Immature natural killer cell (primary cell): Measurements from ENCODE around the gene GOLGA6L6. TPM values are rescaled to one million over a fixed set of nuclear protein-coding genes. Genes with fewer than 3 reads are reported as not detected.
"Not testable (repeated sequence)": the region's sequence is repeated elsewhere in the genome, so short reads cannot be mapped to it uniquely, and the experiment has no call there.

Source experiments
- DNase-seq, 3 donors: peaks; one replicate each; pipeline ENCODE4 v3.0.0; 2022; ENCODE audit warnings: mixed read lengths in 1 of 3
- H3K27ac Mint-ChIP-seq, 6 donors: one replicate each; pipeline ENCODE4 v1.8.0; 2020; ENCODE audit warnings: mixed read lengths in 6 of 6, mild to moderate bottlenecking in 5 of 6, inconsistent platforms in 4 of 6, moderate library complexity in 3 of 6
- H3K27me3 Mint-ChIP-seq, 3 donors: one replicate each; pipeline ENCODE4 v1.8.0; 2020 to 2021; ENCODE audit warnings: low read depth in 3 of 3, mild to moderate bottlenecking in 3 of 3, mixed read lengths in 3 of 3, moderate library complexity in 3 of 3, inconsistent platforms in 1 of 3
- H3K36me3 Mint-ChIP-seq, 3 donors: one replicate each; pipeline ENCODE4 v1.8.0; 2020; ENCODE audit warnings: mixed read lengths in 3 of 3, inconsistent platforms in 2 of 3, mild to moderate bottlenecking in 2 of 3
- H3K4me1 Mint-ChIP-seq, 2 donors: one replicate each; pipeline ENCODE4 v1.8.0; 2020; ENCODE audit warnings: inconsistent platforms in 2 of 2, mild to moderate bottlenecking in 2 of 2, mixed read lengths in 2 of 2, moderate library complexity in 1 of 2
- H3K4me3 Mint-ChIP-seq, 5 donors: one replicate each; pipeline ENCODE4 v1.8.0; 2020; ENCODE audit warnings: mild to moderate bottlenecking in 5 of 5, mixed read lengths in 5 of 5, inconsistent platforms in 3 of 5, moderate library complexity in 3 of 5
- H3K9me3 Mint-ChIP-seq, 6 donors: one replicate each; pipeline ENCODE4 v1.8.0; 2020; ENCODE audit warnings: mild to moderate bottlenecking in 6 of 6, mixed read lengths in 6 of 6, inconsistent platforms in 4 of 6, moderate library complexity in 3 of 6
- polyA plus RNA-seq, 3 donors: library from polyadenylated mRNA; unstranded; fragments of 300-500 nt; fragmentation: Illumina TruSeq; gene quantifications; one replicate each; pipeline ENCODE4 v1.2.3, GENCODE V29; 2021

Gene GOLGA6L6
- polyA plus RNA-seq, 3 donors from 2014 or later: not detected

DNA sequence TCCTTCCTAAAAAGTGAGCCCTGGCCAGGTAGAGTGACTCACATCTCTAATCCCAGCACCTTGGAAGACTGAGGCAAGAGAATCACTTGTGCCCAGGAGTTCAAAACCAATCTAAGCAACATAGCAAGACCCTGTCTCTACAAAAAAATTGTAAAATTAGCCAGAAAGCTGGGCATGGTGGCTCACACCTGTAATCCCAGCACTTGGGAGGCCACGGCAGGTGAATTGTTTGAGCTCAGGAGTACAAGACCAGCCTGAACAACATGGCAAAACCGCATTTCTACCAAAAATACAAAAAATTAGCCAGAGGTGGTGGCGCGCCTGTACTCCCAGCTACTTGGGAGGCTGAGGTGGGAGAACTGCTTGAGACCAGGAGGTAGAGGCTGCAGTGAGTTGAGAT, 49.0 kb downstream of the GOLGA6L6 start:
- H3K36me3 Mint-ChIP-seq: not testable (repeated sequence)

DNA sequence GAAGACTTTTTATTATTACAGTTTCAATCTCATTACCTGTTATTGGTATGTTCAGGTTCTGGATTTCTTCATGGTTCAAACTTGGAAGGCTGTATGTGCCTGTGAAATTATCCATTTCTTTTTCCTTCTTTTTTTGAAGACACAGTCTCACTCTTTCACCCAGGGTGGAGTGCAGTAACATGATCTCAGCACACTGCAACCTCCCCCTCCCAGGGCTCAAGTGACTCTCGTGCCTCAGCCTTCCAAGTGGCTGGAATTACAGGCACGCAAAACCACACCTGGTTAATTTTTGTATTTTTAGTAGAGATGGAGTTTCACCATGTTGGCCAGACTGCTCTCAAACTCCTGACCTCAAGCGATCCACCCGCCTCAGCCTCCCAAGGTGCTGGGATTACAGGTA, 52.3 kb downstream of the GOLGA6L6 start:
- H3K4me1 Mint-ChIP-seq, H3K36me3 Mint-ChIP-seq, H3K9me3 Mint-ChIP-seq, H3K4me3 Mint-ChIP-seq, H3K27ac Mint-ChIP-seq, DNase-seq, H3K27me3 Mint-ChIP-seq: not testable (repeated sequence)

More for the DNA sequence above, 49.0 kb downstream of the GOLGA6L6 start:
- not testable (repeated sequence) for H3K27me3 Mint-ChIP-seq, H3K4me3 Mint-ChIP-seq, H3K27ac Mint-ChIP-seq, DNase-seq, H3K9me3 Mint-ChIP-seq, H3K4me1 Mint-ChIP-seq
